Measurements from ENCODE around the gene CAND2. TPM values are rescaled to one million over a fixed set of nuclear protein-coding genes. Genes with fewer than 3 reads are reported as not detected.

The CAND2 gene
- total and polyA plus RNA-seq, 4 donors, result 0.38 to 1.6 (median 0.92) TPM

- Histone ChIP-seq H3K9ac (ENCODE audit: low read depth in 1 of 2, low read length in 2 of 2) (no peak overlapping the region), H3K36me3 (ENCODE audit: control insufficient read depth in 4 of 4, insufficient read depth in 3 of 4, low read depth in 1 of 4, low read length in 3 of 4) (no peaks in the 10 kb centered on the region), H3K4me3 (ENCODE audit: low read depth in 1 of 3, low read length in 3 of 3) (no peak overlapping the region), H3K4me1 (ENCODE audit: control insufficient read depth in 4 of 4, insufficient read depth in 4 of 4, low read length in 3 of 4) (no peaks in the 10 kb centered on the region), H3K27ac (ENCODE audit: low read depth in 1 of 2, low read length in 2 of 2) (no peak overlapping the region), H3K9me3 (ENCODE audit: control insufficient read depth in 4 of 4, low read length in 3 of 4) (no peaks in the 10 kb centered on the region), H3K27me3 (ENCODE audit: control insufficient read depth in 4 of 4, insufficient read depth in 4 of 4, low read length in 3 of 4) (no peaks in the 10 kb centered on the region)
- no peak for DNase-seq (ENCODE audit: low spot score)
- no peak for TF ChIP-seq NR2F2 (IDR thresholded peaks at IDR 0.05)
- TF ChIP-seq RXRA (IDR thresholded peaks at IDR 0.05), result no peak
- TF ChIP-seq RAD21 (IDR thresholded peaks at IDR 0.05), result no peak
- no peak for TF ChIP-seq ATF3 (IDR thresholded peaks at IDR 0.05)
- no peak for TF ChIP-seq ZBTB33 (IDR thresholded peaks at IDR 0.05)
- no peak for TF ChIP-seq FOXA2 (IDR thresholded peaks at IDR 0.05)
- TF ChIP-seq HNF4G (IDR thresholded peaks at IDR 0.05), result no peak
- no peak for TF ChIP-seq SP1 (IDR thresholded peaks at IDR 0.05)
- no peak for TF ChIP-seq EGR1 (IDR thresholded peaks at IDR 0.05; ENCODE audit: low read depth in 2 of 2)
- no peak for TF ChIP-seq YY1 (IDR thresholded peaks at IDR 0.05)
- 62% methylated on average over 2 of the region's 2 CpGs for WGBS
Observed at GRCh38 chr3:12773030-12773709, 23.3 kb upstream of the CAND2 start.

DNA sequence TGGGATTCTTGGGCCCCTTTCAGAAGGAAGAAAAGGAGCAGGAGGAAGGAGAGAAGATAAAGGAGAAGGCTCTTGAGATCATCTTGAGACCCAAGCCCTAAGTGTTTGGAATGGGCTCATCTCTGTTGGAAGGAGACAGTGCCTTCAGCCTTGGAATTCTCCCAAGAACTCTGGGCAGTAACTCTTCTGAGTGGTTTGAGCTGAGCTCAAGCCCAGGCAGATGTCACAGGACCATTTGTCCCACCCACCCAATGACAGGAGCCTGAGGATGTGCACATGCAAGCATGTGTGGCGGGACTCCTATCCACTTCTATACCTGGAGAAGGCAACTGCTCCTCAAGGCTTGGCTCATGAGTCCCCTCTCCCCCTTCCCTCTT lies 22.8 kb upstream of the CAND2 start:
- no peak for DNase-seq (ENCODE audit: low spot score)
- H3K9ac ChIP-seq (ENCODE audit: low read depth in 1 of 2, low read length in 2 of 2), result no peak overlapping the region
- H3K4me3 ChIP-seq (ENCODE audit: low read depth in 1 of 3, low read length in 3 of 3), result no peak overlapping the region
- TF ChIP-seq ZBTB33 (IDR thresholded peaks at IDR 0.05) (no peak), CTCF (IDR thresholded peaks at IDR 0.05; ENCODE audit: low read depth, low read length, missing input control) (no peak), GABPA (IDR thresholded peaks at IDR 0.05 in 1 of 2, conservative IDR thresholded peaks at IDR 0.05 in 1 of 2) (no peak), SP1 (IDR thresholded peaks at IDR 0.05) (no peak), JUND (IDR thresholded peaks at IDR 0.05) (no peak), RXRA (IDR thresholded peaks at IDR 0.05) (no peak), HNF4A (conservative IDR thresholded peaks at IDR 0.05) (no peak), RAD21 (IDR thresholded peaks at IDR 0.05) (no peak), FOXA2 (IDR thresholded peaks at IDR 0.05) (no peak), EGR1 (IDR thresholded peaks at IDR 0.05; ENCODE audit: low read depth in 2 of 2) (no peak), HNF4G (IDR thresholded peaks at IDR 0.05) (no peak)
- TF ChIP-seq, protein P1, sequence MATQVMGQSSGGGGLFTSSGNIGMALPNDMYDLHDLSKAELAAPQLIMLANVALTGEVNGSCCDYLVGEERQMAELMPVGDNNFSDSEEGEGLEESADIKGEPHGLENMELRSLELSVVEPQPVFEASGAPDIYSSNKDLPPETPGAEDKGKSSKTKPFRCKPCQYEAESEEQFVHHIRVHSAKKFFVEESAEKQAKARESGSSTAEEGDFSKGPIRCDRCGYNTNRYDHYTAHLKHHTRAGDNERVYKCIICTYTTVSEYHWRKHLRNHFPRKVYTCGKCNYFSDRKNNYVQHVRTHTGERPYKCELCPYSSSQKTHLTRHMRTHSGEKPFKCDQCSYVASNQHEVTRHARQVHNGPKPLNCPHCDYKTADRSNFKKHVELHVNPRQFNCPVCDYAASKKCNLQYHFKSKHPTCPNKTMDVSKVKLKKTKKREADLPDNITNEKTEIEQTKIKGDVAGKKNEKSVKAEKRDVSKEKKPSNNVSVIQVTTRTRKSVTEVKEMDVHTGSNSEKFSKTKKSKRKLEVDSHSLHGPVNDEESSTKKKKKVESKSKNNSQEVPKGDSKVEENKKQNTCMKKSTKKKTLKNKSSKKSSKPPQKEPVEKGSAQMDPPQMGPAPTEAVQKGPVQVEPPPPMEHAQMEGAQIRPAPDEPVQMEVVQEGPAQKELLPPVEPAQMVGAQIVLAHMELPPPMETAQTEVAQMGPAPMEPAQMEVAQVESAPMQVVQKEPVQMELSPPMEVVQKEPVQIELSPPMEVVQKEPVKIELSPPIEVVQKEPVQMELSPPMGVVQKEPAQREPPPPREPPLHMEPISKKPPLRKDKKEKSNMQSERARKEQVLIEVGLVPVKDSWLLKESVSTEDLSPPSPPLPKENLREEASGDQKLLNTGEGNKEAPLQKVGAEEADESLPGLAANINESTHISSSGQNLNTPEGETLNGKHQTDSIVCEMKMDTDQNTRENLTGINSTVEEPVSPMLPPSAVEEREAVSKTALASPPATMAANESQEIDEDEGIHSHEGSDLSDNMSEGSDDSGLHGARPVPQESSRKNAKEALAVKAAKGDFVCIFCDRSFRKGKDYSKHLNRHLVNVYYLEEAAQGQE (IDR thresholded peaks at IDR 0.05), result no peak
- TF ChIP-seq, protein P2, sequence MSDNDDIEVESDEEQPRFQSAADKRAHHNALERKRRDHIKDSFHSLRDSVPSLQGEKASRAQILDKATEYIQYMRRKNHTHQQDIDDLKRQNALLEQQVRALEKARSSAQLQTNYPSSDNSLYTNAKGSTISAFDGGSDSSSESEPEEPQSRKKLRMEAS (IDR thresholded peaks at IDR 0.05), result no peak
- WGBS, result 96% methylated on average over 1 of the region's 1 CpG
- H3K27me3 ChIP-seq (ENCODE audit: control insufficient read depth in 4 of 4, insufficient read depth in 4 of 4, low read length in 3 of 4), result no peaks in the 10 kb centered on the region
- H3K27ac ChIP-seq (ENCODE audit: low read depth in 1 of 2, low read length in 2 of 2), result no peak overlapping the region
- H3K36me3 ChIP-seq (ENCODE audit: control insufficient read depth in 4 of 4, insufficient read depth in 3 of 4, low read depth in 1 of 4, low read length in 3 of 4), result no peaks in the 10 kb centered on the region
- H3K4me1 ChIP-seq (ENCODE audit: control insufficient read depth in 4 of 4, insufficient read depth in 4 of 4, low read length in 3 of 4), result no peaks in the 10 kb centered on the region
- no peaks in the 10 kb centered on the region for H3K9me3 ChIP-seq (ENCODE audit: control insufficient read depth in 4 of 4, low read length in 3 of 4)

Data from liver (tissue), 9 donors.